Gastroesophageal sphincter (tissue), 3 donors: ENCODE measurements around the gene CTNNA3.

Source experiments
- CTCF ChIP-seq, 4 experiments: fragments of 200-600 bp in 2 of 4; fragments of 450-650 bp in 2 of 4; sonication (generic) in 1 of 4; IDR thresholded peaks; one replicate each; pipeline ENCODE4 v1.5.1; 2017 to 2019; ENCODE audit warnings: antibody characterized with exemption in 4 of 4, mild to moderate bottlenecking in 2 of 4, moderate library complexity in 2 of 4
- EP300 ChIP-seq: sonication (generic); formaldehyde crosslinking; IDR thresholded peaks from one replicate; pipeline ENCODE4 v1.6.1; 2017; ENCODE audit warnings: antibody characterized with exemption, mild to moderate bottlenecking
- POLR2A ChIP-seq, 2 donors: fragments of 450-650 bp; IDR thresholded peaks; one replicate each; pipeline ENCODE4 v1.6.1; 2017; ENCODE audit warnings: antibody characterized with exemption in 2 of 2, mild to moderate bottlenecking in 2 of 2, moderate library complexity in 1 of 2
- POLR2AphosphoS5 ChIP-seq: sonication (generic); formaldehyde crosslinking; IDR thresholded peaks from one replicate; pipeline ENCODE4 v1.6.1; 2017; ENCODE audit warnings: antibody characterized with exemption

- TF ChIP-seq CTCF (IDR thresholded peaks at IDR 0.05), result no peak
- TF ChIP-seq POLR2A (IDR thresholded peaks at IDR 0.05), result no peak
- TF ChIP-seq EP300, result no peak
- no peak for TF ChIP-seq POLR2AphosphoS5
Measured at GRCh38 chr10:66295602-66296001, 1400.4 kb downstream of the CTNNA3 start.
